Epidermal melanocyte (primary cell): ENCODE results near the gene RASSF3.

Experiments
- DNase-seq: peaks from one replicate; pipeline ENCODE4 v3.0.0; 2011; ENCODE audit warnings: low spot score; ENCODE audit not compliant: insufficient read length

The RASSF3 gene

DNA sequence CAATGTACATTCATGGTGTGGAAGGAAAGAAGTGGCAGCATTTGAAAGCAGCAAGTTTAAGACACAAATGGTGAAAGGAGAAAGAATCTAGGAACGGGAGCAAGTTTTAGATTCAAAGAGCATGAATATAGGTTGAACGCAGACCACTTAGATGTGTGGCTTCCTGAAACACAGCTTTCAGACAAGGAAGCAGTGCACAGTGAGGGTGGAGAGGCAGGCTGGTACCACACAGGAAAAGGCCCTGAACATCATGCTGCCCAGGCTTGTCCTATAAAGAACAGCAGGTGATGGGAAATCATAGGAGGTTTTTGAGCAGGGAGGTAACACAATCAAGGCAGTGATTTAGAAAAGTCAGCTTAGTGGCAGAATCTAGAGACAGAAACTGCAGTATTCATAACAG lies 113.3 kb downstream of the RASSF3 start:
- no peak for DNase-seq

GRCh38 chr12:64724201-64724745 lies 114.0 kb downstream of the RASSF3 start:
- DNase-seq, result no peak

DNA sequence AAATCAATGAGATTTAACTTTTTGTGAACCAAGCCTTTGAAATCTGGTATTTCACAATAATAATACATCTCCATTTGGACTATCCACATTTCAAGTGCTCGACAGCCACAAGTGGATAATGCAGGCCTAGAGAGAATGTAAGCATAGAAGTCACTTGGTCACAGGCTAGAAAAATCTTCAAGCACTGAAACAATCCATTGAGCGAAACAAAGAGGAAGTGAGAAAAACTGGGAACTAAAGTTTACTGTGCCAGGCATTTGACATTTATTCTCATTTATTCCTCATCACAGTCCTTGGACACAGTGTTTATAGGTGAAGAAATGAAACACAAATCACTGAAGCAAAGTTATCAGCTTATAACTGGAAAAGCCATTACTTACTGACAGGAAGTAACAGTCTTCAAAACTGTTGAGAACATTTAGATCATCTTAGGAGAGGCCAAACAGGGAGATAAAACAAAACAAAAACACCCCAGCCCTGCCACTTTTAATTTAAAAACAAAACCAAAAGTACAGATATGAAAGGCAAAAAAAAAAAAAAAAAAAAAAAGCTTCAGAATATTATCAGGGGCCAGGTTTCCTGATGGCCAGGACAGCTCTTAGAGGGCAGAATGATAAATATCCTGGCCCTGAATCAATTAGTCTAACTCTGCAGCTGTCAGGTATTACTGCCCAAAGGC lies 119.8 kb downstream of the RASSF3 start:
- no peak for DNase-seq

- DNase-seq, result no peak
These were observed 120.3 kb downstream of the RASSF3 start for GRCh38 chr12:64730588-64730969.

GRCh38 chr12:64731683-64732082 lies 121.4 kb downstream of the RASSF3 start:
- no peak for DNase-seq

DNA sequence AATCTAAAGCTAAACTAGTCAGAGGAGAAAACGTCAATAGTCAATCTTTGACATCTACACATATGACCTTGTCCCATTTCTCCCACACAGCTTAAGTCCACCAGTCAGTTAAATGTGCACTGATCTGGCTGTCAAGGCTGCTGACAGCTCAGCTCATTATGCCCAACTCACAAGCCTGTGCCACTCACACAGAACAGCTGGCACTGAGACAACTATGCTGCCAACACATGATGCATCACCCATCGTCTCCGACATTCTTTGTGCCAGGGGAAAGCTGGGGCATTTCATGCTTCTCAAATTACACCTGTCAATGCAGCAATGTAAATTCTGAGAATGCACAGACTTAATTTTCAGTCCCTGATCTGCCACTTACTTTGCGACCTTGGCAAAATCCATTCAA lies 123.6 kb downstream of the RASSF3 start:
- DNase-seq, result no peak

GRCh38 chr12:64735442-64735841 lies 125.1 kb downstream of the RASSF3 start:
- no peak for DNase-seq

GRCh38 chr12:64736771-64737170 lies 126.5 kb downstream of the RASSF3 start:
- no peak for DNase-seq

DNA sequence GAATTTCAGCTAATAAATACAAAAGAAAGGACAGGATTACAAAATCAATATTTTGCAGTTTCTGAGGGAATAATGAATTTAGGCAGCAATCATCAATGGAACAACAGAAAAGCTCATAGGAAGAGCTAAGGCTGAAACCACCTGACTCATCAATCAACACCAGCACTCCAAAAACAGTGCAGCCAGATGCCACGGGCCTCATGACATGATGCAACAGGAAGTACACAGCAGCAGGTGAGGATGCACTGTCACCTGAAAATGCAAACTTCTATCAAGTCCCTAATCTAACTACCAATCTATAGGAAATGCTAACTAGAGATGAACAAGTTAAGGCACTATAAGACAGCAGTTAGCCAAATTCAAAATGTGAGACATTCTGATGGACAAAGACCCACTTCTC lies 127.2 kb downstream of the RASSF3 start:
- no peak for DNase-seq

DNA sequence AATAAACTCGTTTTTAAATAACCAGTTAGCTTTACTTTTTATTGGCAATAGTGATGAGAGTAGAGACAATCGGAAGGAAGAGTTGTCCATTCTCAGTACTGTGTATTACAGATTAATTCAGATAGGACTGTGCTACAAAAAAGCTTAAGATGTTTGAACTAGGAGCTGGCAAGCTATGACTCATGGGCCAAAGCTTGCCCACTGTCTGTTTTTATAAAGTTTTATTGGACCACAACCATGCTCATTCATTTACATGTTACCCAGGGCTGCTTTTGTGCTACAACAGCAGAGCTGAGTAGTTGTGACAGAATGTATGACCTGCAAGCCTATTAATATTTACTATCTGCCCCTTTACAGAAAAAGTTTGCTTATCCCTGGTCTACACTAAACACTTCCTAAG lies 129.5 kb downstream of the RASSF3 start:
- no peak for DNase-seq

DNA sequence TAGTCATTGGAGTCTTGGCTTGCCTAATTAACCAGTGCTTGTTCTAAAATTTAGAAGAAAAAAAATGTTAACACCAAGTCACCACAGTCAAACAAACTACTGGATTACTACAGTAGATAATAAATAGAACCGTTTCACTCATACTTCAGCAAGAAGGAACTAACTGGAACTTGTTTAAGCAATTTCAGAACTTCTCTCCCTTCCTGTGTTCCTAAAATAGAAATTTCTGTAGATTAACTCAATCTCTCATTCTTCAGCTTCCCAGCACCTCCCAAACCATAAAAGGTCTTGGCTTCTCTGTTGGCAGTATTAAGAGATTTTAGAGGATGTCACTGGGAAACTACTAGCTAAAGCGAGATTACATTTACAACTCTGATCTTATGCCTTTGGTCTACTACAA lies 130.4 kb downstream of the RASSF3 start:
- no peak for DNase-seq

DNA sequence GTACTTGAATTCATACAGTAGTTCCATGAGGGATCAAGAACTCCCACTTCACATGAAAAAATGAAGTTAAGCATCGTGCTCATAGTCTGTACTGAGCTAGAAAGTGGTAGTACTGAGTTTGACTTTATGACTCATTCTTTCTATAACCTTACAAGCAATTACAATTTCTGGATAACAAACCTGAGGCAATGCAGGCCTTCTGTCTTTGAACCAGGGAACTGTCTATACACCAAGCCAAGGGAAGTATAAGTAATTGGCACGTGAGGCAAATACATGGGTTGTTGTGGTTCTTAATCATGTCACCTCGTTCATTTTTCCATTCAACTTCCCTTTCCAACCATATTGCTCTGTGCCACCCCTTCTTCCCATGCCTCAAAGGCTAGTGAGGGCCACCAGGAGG lies 132.1 kb downstream of the RASSF3 start:
- DNase-seq, result no peak

DNA sequence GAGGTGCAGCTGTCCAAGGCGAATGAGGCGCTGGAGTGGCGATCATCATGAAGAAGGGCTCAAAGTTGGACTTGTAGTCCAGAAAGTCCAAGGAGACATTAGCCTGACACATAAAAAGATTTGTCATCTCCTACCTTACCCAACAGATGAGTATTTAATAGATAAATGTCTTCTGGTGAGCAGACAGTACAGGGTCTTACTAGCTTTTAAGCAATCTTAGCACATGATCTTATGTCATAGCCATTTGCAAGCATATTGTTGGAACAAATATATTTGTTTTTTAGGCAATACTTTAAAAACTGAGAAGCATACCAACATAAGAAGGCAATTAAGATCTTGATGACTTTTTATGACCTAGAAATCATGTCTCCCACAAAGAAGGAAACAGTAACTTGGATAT lies 132.9 kb downstream of the RASSF3 start:
- DNase-seq, result no peak

GRCh38 chr12:64744422-64745258 lies 134.3 kb downstream of the RASSF3 start:
- DNase-seq, result no peak

- DNase-seq, result no peak
These were observed 135.0 kb downstream of the RASSF3 start for GRCh38 chr12:64745259-64745807.

DNA sequence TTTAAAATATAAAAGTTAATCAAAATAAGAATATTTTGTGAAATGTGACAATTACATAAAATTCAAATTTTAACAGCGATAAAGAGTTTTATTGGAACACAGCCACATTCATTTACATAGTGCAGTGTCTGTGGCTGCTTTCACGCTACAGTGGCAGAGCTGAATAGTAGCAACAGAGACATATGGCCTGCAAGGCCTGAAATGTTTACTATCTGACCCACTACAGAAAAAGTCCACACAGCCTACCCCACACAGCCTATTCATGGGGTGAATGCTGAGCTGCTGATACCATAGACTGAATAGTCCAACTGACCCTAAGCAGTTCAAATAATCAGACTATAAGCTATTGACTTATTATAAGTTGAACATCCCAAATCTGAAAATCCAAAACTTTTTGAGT lies 135.7 kb downstream of the RASSF3 start:
- DNase-seq, result no peak

- no peak for DNase-seq
These were observed 136.4 kb downstream of the RASSF3 start for GRCh38 chr12:64746663-64747062.
